Stimulated activated memory B cell treated with anti-CD40 and anti-IgM and Interleukin-4, amounts not matched to agents 10 μg/mL and 1 μg/mL and 100 μg/mL, for 72 hours (primary cell): ENCODE results near the gene WNT10A.

Experiments
- ATAC-seq: fragments of 150-1000 bp; cut with Tn5 transposase; 2 replicates; pipeline ENCODE4 v1.10.0; 2021
- H3K27ac Mint-ChIP-seq: one replicate; pipeline ENCODE4 v1.8.0; 2022; ENCODE audit warnings: mild to moderate bottlenecking, mixed read lengths
- H3K27me3 Mint-ChIP-seq: one replicate; pipeline ENCODE4 v1.8.0; 2022; ENCODE audit warnings: mixed read lengths
- H3K36me3 Mint-ChIP-seq: one replicate; pipeline ENCODE4 v1.8.0; 2022; ENCODE audit warnings: mixed read lengths
- H3K4me1 Mint-ChIP-seq: one replicate; pipeline ENCODE4 v1.8.0; 2022; ENCODE audit warnings: mixed read lengths
- H3K4me3 Mint-ChIP-seq: one replicate; pipeline ENCODE4 v1.8.0; 2022; ENCODE audit warnings: mild to moderate bottlenecking, moderate library complexity, mixed read lengths
- H3K9me3 Mint-ChIP-seq: one replicate; pipeline ENCODE4 v1.8.0; 2022; ENCODE audit warnings: mixed read lengths

Gene WNT10A

DNA sequence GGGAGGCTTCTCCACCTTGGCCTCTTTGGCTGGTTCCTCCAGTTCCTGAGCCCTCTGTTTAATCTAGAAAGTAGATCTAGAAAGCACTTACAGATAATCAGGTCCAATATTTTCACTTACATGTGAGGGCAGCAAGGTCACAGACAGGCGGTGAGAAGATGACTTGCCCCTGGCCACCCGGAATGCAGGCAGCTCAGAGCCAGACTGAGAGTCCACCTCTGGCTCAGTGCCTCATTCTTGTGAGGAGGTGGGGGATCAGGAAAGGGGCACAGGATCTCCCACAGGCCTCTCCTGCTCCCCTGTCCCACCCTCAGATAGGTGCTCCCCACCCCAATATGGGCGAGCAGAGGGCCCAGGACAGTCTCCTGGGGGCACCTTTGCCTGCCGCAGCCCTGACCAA lies 15.3 kb upstream of the WNT10A start:
- Mint-ChIP-seq H3K36me3 (no peaks in the 10 kb centered on the region), H3K4me1 (peaks cover 15% of the 10 kb centered on the region), H3K27ac (no peak overlapping the region), H3K9me3 (no peaks in the 10 kb centered on the region), H3K4me3 (no peak overlapping the region), H3K27me3 (peaks cover 57% of the 10 kb centered on the region)
- no peak for ATAC-seq

DNA sequence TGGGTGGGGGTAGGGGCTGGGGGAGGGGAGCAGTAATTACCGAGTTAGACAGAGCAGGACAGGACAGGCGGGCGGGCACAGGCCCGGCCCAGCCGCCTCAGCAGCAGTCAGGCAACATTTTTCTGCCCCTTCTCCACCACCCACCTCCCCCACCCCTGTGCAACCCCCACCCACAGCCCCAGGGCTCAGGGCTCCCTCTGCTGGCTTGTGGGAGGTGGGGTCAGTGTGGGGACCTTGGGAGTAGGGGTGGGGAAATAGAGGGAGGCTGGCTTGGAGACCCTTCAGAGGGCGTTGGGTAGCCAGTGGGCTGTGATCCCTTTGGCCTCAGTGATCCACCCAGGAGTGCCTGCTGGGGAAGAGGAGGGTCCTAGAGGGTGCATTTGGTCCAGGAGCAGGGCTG lies 14.7 kb upstream of the WNT10A start:
- Mint-ChIP-seq H3K4me1 (peaks cover 14% of the 10 kb centered on the region), H3K4me3 (no peak overlapping the region), H3K9me3 (no peaks in the 10 kb centered on the region), H3K27ac (no peak overlapping the region), H3K36me3 (no peaks in the 10 kb centered on the region), H3K27me3 (peaks cover 51% of the 10 kb centered on the region)
- ATAC-seq, result no peak

DNA sequence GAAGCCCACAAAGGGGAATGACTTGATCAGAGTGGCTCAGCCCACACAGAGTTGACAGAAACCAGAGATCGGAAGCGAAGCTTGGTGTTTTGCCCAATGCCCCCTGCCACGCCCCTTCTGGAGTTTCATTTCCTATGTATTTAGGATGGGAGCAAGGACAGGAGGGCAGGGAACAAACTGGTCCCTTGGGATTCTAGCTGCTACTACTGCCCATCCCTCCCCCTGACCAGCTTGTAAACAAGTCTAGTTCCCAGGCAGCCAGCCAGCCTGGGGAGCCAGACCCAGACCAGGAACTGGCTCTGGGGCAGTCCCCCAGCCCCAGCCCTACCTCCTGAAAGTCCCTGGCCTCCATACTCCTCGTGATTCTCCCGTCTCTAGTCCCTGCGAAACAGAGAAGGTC lies 12.8 kb upstream of the WNT10A start:
- Mint-ChIP-seq H3K9me3 (no peaks in the 10 kb centered on the region), H3K27me3 (peaks cover 50% of the 10 kb centered on the region)

DNA sequence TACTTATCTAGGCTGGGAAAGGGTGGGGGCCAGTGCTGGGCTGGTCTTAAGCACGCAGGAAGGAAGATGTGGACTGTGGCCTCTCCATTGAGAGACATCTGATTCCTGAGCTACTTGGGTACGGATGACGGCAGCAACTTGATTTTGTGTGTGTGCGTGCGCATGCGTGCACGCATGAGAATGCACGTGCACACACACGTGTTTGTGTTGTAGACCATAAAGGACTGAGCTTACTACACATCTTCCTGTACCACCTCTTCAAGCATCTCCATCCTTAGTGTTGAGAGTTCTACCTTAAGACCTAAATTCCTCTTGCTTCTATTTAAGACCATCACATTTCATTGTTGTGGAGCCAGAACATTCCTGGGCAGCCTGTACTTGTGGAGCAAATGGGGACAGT lies 11.6 kb upstream of the WNT10A start:
- H3K27ac Mint-ChIP-seq, result no peak overlapping the region
- no peak for ATAC-seq
- H3K4me3 Mint-ChIP-seq, result no peak overlapping the region
- H3K36me3 Mint-ChIP-seq, result no peaks in the 10 kb centered on the region
- H3K9me3 Mint-ChIP-seq, result no peaks in the 10 kb centered on the region
- H3K4me1 Mint-ChIP-seq, result peaks cover 30% of the 10 kb centered on the region
- peaks cover 48% of the 10 kb centered on the region for H3K27me3 Mint-ChIP-seq

More for the DNA sequence above, 12.8 kb upstream of the WNT10A start:
- Mint-ChIP-seq H3K36me3 (no peaks in the 10 kb centered on the region), H3K4me3 (no peak overlapping the region), H3K4me1 (peaks cover 24% of the 10 kb centered on the region), H3K27ac (no peak overlapping the region)
- ATAC-seq, result no peak

DNA sequence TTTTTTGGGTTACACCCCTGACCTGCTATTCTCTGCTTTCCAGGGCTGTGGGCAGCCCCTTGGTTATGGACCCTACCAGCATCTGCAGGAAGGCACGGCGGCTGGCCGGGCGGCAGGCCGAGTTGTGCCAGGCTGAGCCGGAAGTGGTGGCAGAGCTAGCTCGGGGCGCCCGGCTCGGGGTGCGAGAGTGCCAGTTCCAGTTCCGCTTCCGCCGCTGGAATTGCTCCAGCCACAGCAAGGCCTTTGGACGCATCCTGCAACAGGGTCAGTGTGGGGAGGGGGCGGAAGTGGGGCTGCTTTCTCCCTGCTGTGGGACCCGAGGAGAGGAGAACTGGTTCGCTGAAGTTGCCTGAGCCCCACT lies 9.7 kb upstream of the WNT10A start:
- Mint-ChIP-seq H3K4me3 (peak overlapping the region; percentile 72), H3K4me1 (peaks cover 30% of the 10 kb centered on the region), H3K36me3 (no peaks in the 10 kb centered on the region), H3K9me3 (no peaks in the 10 kb centered on the region), H3K27me3 (peaks cover 35% of the 10 kb centered on the region), H3K27ac (no peak overlapping the region)
- peak; percentile 10 for ATAC-seq

DNA sequence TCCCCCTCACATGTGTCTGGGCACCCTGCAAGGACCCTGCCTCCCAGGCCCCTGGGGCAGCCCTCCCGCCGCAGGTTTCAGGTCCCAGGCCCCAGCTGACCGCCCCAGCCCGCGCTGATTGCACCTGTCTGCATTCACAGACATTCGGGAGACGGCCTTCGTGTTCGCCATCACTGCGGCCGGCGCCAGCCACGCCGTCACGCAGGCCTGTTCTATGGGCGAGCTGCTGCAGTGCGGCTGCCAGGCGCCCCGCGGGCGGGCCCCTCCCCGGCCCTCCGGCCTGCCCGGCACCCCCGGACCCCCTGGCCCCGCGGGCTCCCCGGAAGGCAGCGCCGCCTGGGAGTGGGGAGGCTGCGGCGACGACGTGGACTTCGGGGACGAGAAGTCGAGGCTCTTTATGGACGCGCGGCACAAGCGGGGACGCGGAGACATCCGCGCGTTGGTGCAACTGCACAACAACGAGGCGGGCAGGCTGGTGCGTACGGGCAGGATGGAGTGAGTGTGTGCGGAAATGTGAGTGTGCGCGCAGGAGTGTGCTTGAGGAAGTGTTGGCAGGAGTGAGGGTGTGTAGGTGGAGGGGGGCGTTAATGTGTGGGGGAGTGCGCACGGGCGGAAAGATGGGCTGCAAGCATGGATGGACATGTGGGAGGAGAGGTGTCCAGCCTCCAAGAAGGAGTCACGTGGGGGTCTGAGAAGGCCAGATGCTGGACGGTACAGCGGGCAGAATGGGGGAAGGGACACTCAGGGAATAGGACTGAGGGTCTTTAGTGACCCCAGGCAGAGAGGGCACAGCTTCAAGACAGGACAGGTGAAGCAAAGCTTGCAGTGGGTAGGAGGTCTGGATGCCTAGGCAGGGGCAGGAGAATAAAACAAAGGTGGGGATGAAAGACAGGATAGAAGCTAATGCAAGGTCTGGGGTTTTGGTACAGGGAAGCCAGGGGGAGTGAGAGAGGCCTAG lies 9.0 kb upstream of the WNT10A start:
- peaks cover 33% of the 10 kb centered on the region for H3K4me1 Mint-ChIP-seq
- peaks cover 33% of the 10 kb centered on the region for H3K27me3 Mint-ChIP-seq
- H3K9me3 Mint-ChIP-seq, result no peaks in the 10 kb centered on the region
- H3K4me3 Mint-ChIP-seq, result peak overlapping the region; percentile 73
- peak; percentile 61 for ATAC-seq
- peak overlapping the region; percentile 9 for H3K27ac Mint-ChIP-seq
- H3K36me3 Mint-ChIP-seq, result no peaks in the 10 kb centered on the region

DNA sequence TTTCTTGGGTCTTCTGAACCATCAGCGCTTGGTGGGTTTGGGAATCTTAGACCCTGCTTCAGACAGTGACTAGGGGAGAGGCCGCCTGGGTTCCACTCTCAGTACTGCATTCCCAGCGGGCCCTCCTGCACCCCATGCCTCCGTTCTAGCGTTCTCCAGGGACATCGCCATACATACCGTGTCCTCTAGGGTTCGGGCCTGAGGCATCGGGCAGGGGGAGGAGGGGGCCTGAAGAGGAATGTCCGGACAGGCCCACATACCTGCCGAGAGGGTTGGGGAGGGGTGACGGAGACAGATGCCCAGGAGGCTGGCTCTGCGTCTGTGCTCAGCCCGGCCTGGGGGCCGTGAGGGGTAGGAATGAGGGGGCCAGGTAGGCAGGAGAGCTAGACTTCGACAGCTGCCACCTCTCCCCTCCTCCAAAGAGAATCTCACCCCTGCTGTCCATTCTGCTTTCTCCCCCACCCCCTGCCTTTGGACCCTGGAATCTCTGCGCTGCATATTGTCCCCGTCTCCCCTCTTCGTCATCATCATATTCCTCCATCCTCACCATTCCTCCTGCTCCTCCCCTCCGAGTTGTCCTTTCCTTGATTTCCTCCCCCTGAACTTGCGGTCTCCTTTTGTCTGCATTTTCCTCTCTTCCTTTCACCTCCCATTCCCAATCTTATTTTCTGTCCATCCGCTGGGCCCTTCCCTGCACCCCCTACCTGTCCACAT lies 7.8 kb upstream of the WNT10A start:
- H3K27ac Mint-ChIP-seq, result no peak overlapping the region
- no peaks in the 10 kb centered on the region for H3K9me3 Mint-ChIP-seq
- H3K27me3 Mint-ChIP-seq, result peaks cover 33% of the 10 kb centered on the region
- H3K36me3 Mint-ChIP-seq, result no peaks in the 10 kb centered on the region
- H3K4me1 Mint-ChIP-seq, result peaks cover 42% of the 10 kb centered on the region
- H3K4me3 Mint-ChIP-seq, result peak overlapping the region; percentile 49
- ATAC-seq, result no peak

DNA sequence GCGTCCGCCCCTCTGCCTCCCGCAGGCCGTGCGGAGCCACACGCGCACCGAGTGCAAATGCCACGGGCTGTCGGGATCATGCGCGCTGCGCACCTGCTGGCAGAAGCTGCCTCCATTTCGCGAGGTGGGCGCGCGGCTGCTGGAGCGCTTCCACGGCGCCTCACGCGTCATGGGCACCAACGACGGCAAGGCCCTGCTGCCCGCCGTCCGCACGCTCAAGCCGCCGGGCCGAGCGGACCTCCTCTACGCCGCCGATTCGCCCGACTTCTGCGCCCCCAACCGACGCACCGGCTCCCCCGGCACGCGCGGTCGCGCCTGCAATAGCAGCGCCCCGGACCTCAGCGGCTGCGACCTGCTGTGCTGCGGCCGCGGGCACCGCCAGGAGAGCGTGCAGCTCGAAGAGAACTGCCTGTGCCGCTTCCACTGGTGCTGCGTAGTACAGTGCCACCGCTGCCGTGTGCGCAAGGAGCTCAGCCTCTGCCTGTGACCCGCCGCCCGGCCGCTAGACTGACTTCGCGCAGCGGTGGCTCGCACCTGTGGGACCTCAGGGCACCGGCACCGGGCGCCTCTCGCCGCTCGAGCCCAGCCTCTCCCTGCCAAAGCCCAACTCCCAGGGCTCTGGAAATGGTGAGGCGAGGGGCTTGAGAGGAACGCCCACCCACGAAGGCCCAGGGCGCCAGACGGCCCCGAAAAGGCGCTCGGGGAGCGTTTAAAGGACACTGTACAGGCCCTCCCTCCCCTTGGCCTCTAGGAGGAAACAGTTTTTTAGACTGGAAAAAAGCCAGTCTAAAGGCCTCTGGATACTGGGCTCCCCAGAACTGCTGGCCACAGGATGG lies 7.1 kb upstream of the WNT10A start:
- H3K27me3 Mint-ChIP-seq, result peaks cover 33% of the 10 kb centered on the region
- no peaks in the 10 kb centered on the region for H3K36me3 Mint-ChIP-seq
- H3K27ac Mint-ChIP-seq, result no peak overlapping the region
- no peaks in the 10 kb centered on the region for H3K9me3 Mint-ChIP-seq
- peaks cover 42% of the 10 kb centered on the region for H3K4me1 Mint-ChIP-seq
- peak overlapping the region; percentile 49 for H3K4me3 Mint-ChIP-seq
- peak; percentile 59 for ATAC-seq

DNA sequence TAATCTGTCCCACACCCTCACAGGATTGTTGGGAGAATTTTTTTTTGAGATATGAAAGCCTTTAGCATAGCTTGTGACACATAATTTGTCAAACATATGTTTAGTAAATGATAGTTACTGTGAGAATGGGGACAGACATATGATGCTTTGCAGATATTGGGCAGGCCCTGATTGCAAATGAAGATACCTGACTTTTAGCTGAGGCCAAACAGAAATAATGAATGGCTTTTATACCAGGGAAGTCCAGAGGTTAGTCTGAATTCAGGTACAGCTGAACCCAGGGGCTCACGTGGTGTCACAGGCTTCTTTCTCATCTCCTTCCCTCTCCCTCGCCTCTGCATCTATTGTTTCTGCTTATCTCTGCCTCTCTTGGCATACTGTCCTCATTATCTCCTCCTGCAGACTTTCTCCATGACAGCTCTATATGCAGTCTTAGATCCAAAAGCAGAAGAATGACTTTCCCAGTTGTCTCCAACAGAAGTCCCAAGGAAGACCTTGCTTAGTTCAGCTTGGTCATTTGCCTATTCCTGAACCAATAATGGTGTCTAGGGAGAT lies 4.9 kb upstream of the WNT10A start:
- peaks cover 33% of the 10 kb centered on the region for H3K27me3 Mint-ChIP-seq
- H3K27ac Mint-ChIP-seq, result no peak overlapping the region
- H3K4me1 Mint-ChIP-seq, result peaks cover 53% of the 10 kb centered on the region
- H3K4me3 Mint-ChIP-seq, result no peak overlapping the region
- no peaks in the 10 kb centered on the region for H3K36me3 Mint-ChIP-seq
- ATAC-seq, result no peak
- no peaks in the 10 kb centered on the region for H3K9me3 Mint-ChIP-seq

DNA sequence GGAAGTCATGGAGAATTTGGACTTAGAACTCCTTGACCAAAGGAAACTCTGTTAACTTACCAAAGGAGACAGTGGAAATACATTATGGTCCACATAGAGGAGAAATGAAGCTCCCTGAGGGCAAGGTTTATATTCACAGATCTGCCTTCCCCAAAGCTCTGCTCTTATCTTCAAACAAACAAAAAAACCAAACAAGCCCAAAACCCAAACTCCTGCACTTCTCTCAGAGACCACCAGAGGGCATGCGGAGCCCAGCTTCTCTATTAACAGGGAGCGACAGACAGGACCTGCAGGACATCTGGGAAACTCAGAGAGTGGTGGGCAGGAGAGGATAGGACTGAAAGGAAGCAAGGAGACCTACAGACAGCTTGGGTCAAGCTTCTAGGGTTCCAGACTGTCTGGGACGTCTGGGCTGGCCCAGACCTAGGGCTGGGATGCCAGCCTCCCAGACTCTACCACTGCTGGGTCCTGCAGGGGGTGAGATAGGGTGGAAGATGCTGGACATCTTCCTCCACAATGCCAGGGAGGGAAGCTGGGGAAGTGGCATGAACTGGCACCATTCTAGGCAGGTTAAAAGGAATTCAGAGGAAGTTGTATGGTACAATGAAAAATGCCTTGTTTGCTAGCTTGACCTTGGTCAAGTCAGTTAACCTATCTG lies 4.0 kb upstream of the WNT10A start:
- Mint-ChIP-seq H3K27me3 (peaks cover 28% of the 10 kb centered on the region), H3K9me3 (no peaks in the 10 kb centered on the region), H3K36me3 (no peaks in the 10 kb centered on the region), H3K4me3 (no peak overlapping the region), H3K4me1 (peaks cover 53% of the 10 kb centered on the region), H3K27ac (no peak overlapping the region)
- ATAC-seq, result no peak

DNA sequence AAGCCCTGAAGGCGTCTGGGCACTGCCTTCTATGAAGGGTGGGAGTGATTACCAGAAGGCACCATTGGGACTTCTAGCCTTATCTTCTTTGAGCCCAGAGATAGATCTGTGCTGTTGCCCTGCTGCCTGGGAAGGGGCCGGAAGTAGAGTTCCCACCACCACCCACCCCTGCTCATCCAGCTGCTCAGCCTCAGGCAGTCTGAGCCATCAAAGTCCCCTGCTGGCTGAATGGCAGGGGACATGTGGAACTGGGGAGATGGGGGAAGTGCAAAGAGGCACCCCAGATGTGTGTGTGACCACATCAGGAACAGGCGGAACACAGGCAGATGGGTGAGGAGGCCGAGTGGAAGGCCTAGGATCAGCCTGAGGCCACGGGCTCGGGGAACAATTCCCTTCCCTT lies 3.3 kb upstream of the WNT10A start:
- Mint-ChIP-seq H3K4me3 (no peak overlapping the region), H3K4me1 (peaks cover 53% of the 10 kb centered on the region), H3K36me3 (no peaks in the 10 kb centered on the region), H3K27me3 (peaks cover 21% of the 10 kb centered on the region), H3K27ac (no peak overlapping the region), H3K9me3 (no peaks in the 10 kb centered on the region)
- ATAC-seq, result no peak

DNA sequence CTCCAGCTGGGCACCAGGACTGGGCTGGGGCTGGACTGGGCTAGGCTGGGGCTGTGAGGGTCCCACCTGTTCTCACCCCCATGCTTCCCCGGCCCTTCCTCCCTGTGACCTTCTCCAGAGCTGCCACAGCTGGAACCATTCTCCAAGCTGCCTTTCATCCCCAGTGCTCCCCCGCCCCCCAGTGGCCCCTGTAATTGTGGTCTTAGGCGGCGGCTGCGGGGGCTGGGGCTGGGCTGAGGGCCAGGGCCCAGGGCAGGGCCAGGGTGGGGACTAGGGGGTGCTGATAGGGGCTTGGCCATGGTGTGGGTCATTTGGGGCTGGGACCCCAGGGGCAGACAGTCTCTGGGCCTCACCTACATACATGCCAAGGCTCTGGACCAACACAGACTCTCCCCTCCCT lies 2.8 kb upstream of the WNT10A start:
- H3K36me3 Mint-ChIP-seq, result no peaks in the 10 kb centered on the region
- no peak overlapping the region for H3K4me3 Mint-ChIP-seq
- no peak for ATAC-seq
- H3K9me3 Mint-ChIP-seq, result no peaks in the 10 kb centered on the region
- H3K27ac Mint-ChIP-seq, result no peak overlapping the region
- H3K27me3 Mint-ChIP-seq, result peaks cover 16% of the 10 kb centered on the region
- peaks cover 53% of the 10 kb centered on the region for H3K4me1 Mint-ChIP-seq

DNA sequence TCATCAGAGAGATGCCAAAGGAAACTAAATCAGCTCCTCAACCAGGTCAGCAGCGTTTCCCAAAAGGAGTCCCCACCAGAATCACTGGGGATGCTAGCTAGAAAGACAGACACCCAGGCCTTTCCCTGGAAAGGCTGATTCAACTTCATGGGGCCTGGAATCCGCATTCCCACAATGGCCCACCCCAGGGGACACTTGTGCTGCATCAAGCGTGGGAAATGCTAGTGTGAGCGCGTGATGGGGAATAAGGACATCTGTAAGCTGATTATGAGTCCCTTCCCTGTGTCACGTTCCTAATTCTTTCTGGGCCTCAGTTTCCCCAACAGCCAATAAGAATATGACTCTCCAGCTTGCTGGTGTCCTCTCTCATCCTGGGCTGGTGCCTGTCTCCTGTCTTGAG lies 2.2 kb upstream of the WNT10A start:
- no peak overlapping the region for H3K27ac Mint-ChIP-seq
- peaks cover 52% of the 10 kb centered on the region for H3K4me1 Mint-ChIP-seq
- H3K27me3 Mint-ChIP-seq, result peaks cover 10% of the 10 kb centered on the region
- ATAC-seq, result no peak
- H3K9me3 Mint-ChIP-seq, result no peaks in the 10 kb centered on the region
- no peak overlapping the region for H3K4me3 Mint-ChIP-seq
- no peaks in the 10 kb centered on the region for H3K36me3 Mint-ChIP-seq

DNA sequence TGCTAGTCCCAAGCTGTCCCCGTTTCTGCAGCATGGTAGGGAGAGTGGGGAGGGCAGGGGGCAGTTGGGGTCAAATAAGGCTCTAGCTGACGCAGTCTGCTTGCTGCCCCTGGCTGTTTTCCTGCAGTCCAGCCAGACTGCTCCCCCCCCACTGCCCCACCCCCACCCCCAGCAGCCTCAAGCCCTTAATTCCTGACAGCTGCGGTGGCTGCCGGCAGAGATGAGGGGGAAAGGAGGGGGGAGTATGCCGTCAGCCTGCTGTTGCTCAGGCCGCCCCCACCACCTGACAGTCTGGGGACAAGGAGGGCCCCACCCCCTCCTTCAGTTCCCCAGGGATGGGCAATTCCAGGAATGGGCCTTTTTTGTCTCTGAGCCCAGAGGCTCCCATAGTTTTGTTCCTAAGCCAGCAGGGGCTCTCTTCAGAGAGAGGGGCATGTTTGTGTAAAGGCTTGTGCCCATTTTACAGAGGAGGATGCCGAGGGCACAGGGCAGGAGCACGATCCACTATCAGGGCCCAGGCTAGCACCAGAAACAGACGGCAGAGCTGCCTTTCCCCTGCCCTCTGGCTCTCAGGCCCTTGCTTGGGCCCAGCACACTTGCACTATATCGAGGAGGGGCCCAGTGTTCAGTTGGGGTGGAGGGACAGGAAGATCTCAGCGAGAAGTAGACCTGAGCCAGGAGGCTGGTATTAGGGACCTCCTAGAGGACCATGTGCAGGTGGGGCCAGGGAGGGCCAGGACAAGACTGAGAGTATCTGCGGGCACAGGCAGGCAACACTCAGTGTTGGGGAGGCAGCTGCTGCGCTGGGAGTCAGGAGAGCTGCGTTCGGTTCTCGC lies 1.5 kb upstream of the WNT10A start:
- H3K27ac Mint-ChIP-seq, result peak overlapping the region; percentile 74
- no peak for ATAC-seq
- peaks cover 52% of the 10 kb centered on the region for H3K4me1 Mint-ChIP-seq
- H3K36me3 Mint-ChIP-seq, result no peaks in the 10 kb centered on the region
- peak overlapping the region; percentile 82 for H3K4me3 Mint-ChIP-seq
- H3K27me3 Mint-ChIP-seq, result peaks cover 5% of the 10 kb centered on the region
- no peaks in the 10 kb centered on the region for H3K9me3 Mint-ChIP-seq
